ENCODE data around the gene PTPRH.

DNA sequence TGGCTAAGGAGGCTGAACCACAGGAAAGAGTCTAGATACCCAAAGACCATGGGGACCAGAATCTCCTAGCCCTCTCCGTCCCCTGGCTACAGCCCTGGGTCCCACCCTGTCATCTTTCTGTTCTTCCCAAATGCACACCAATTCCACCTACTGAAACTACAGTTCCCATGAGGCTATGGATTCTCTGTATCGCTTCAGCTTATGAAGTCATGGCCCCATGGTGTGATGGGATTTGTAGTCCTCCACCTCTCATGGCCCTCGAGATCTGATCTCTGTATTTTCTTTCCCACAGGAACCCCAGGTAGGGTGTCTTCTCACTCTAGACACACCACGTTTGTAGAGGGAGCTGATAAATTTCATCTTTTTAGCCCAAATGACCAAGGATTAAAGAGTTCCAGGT lies 11.8 kb downstream of the PTPRH start:
- TF ChIP-seq, protein P1, sequence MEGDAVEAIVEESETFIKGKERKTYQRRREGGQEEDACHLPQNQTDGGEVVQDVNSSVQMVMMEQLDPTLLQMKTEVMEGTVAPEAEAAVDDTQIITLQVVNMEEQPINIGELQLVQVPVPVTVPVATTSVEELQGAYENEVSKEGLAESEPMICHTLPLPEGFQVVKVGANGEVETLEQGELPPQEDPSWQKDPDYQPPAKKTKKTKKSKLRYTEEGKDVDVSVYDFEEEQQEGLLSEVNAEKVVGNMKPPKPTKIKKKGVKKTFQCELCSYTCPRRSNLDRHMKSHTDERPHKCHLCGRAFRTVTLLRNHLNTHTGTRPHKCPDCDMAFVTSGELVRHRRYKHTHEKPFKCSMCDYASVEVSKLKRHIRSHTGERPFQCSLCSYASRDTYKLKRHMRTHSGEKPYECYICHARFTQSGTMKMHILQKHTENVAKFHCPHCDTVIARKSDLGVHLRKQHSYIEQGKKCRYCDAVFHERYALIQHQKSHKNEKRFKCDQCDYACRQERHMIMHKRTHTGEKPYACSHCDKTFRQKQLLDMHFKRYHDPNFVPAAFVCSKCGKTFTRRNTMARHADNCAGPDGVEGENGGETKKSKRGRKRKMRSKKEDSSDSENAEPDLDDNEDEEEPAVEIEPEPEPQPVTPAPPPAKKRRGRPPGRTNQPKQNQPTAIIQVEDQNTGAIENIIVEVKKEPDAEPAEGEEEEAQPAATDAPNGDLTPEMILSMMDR (IDR thresholded peaks at IDR 0.05) = no peak
- no peak for TF ChIP-seq POLR2A (IDR thresholded peaks at IDR 0.05)
